22Rv1 (cell line): Measurements from ENCODE around the gene CACNG5.

ENCODE experiments used
- CTCF ChIP-seq: fragments of 450-650 bp; IDR thresholded peaks from 2 replicates; pipeline ENCODE4 v1.5.1; 2017; ENCODE audit warnings: mild to moderate bottlenecking
- ZFX ChIP-seq: fragments of 450-650 bp; IDR thresholded peaks from 2 replicates; pipeline ENCODE4 v1.6.1; 2017; ENCODE audit warnings: antibody characterized with exemption, borderline replicate concordance

- TF ChIP-seq CTCF (no peak), ZFX (no peak)
Measured at GRCh38 chr17:66847704-66848103, 12.8 kb downstream of the CACNG5 start.
